Measurements from ENCODE around the gene ABCC6.
"Not testable (repeated sequence)": the region's sequence is repeated elsewhere in the genome, so short reads cannot be mapped to it uniquely, and the experiment has no call there.

ABCC6 gene

DNA sequence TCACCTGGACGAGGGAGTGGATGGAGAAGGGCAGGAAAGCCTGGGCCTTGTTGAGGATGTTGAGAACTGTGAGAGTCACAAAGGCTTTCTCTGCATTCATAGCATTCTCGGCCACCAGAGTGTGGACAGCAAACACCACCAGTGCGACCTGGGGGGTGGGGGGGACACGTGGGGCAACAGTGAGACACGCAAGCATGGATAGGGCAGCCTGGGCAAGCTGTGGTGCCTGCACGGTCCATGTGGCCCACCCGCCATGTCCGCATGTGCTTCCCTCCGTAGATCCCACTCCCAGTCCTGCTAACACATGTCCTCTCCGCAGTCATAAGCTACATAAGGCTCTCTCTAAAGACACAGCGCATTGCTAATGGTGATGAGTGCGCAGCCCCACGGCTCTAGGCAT lies 34.5 kb downstream of the ABCC6 start:
- no peak for FAIRE-seq

DNA sequence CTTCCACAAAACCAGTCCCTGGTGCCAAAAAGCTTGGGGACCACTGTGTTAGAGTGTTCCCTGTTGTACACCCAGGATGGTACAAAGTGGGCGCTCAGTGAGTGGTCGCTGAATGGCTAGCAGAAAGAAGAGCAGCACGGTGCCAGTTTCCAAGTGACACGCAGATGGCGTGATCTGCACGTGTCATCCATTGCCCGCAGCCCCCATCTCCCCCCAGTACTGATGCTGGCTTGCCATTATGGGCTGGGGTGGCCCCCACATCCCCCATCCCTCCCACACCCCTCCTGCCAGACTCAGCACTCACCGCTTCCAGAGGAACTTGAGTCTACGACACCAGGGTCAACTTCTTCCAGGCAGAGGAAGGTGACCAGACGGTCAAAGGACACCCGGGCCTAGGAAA lies 36.5 kb downstream of the ABCC6 start:
- no peak for FAIRE-seq

DNA sequence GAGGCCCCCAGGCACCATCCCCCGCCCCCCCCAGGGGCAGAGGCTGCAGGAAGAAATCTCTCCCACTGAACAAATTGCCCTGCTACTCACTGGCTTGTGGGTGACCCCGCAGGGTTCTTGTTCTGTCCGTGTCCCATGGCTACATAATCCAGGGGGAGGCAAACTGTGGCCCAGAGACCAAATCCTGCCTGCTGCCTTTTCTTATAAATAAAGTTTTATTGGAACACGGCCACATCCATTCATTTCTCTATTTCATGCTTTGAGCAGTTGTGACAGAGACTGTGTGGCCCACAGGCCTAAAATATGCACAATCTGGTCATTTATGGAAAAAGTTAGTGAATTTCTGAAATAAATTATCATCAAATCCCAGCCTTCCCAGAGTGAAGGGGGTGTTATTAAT lies 38.2 kb downstream of the ABCC6 start:
- no peak for FAIRE-seq

DNA sequence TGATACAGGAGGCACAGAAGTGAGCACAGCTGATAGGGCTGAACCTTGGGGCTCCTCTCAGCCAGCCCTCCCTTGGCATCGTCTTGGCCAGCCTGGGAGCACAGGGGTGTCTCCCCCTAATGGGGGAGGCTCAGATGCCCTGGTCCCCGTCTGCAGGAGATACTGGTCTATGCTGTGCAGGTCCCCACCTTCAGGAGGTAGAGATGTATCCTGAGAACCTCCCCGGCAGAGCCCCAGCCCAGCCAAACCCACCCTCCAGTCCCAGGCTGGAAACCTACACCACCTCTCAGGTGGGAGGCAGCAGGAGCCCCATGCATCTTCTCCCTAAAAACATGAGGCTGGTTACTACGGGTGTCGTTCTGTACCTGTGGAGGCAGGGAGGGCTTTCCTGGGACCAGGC lies 38.7 kb downstream of the ABCC6 start:
- no peak for FAIRE-seq

DNA sequence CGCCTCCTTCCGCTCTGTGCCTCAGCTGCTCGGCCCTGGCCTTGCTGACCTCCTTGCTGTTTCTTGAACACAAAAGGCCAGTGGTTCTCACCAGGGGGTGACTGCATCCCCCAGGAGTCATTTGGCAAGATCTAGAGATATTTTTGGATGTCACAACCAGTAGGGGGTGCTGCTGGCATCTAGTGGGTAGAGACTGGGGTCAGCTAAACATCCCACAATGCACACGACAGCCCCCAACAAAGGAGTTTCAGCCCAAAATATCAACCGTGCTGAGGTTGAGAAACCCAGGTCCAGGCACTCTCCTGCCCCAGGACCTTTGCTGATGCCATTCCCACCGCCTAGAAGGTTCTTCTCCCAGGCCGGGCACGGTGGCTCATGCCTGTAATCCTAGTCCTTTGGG lies 39.7 kb downstream of the ABCC6 start:
- FAIRE-seq = no peak

DNA sequence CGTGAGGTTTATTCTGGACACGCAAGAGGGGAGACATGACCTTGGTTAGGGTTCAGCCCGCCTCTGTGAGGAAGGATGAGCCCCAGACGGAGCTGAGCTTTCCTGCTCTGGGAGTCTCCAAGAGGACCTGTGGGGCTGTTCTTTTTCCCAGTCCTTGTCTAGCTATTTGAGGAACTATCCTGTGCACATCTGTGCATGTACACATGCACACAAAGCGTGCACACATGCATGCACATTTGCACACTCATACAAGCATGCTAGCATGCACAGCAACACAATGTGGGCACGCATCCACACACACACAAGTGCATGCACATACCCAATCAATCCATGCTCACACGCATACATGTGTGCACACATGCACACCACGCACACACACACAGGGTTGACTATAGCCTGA lies 40.4 kb downstream of the ABCC6 start:
- FAIRE-seq = no peak

DNA sequence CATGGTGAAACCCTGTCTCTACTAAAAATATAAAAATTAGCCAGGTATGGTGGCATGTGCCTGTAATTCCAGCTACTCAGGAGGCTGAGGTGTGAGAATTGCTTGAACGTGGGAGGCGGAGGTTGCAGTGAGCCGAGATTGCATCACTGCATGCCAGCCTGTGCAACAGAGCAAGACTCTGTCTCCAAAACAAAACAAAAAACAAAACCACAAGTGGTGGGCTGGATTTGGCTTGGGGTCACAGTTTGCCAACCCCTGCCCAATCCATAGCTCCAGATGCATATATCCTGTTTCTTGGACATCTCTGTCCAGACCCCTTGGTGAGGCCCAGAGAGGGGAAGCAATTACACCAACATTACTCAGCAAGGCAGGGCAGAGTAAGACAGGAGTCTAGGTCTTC lies 41.5 kb downstream of the ABCC6 start:
- FAIRE-seq = not testable (repeated sequence)

DNA sequence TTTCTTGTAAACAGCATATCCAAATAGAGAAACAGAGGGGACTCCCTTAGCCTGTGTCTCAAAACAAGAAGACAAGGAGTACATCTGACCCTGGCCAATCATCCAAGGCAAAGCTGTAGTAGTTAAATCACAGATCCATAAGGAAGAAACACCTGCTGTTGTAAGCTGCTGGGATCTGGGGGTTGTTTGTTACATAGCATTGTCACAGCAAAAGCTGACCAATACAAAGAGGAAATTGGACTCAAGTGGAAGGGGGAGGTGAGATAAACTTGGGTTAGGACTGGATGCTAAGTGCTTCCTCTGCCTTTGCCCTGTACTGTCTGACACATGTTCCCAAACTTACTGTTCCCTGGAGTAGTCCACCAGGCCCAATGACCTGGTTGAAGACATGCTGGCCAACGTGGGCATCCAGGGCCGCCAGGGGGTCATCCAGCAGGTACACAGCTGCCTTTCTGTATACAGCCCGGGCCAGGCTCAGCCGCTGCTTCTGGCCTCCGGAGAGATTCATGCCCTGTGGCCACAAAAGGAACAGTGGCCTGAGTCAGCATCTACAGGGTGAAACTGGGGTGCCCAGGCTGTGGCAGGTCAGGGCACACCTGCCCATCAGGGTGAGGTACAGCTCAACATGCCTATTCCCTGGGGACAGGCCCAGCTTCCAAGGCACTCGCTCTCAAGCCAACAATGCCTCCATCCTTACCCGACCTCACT lies 44.7 kb downstream of the ABCC6 start:
- FAIRE-seq = no peak

DNA sequence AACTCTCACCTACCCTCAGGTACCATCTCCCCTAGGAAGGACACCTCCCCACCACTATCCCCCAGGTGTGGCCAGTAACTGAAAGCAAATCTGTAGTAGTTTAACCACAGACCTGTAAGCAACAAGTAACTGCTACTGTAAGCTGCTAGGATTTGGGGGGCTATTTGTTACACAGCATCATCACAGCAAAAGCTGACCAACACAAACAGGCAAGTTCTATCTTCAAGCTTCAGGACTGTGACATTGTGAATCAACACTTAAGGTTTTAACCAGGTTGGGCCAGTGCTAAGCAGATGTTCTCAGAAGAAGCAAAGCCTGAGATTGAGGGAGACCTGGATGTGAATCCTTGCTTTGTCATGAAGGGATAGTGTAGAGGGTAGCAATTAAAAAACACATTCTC lies 47.0 kb downstream of the ABCC6 start:
- no peak for FAIRE-seq

DNA sequence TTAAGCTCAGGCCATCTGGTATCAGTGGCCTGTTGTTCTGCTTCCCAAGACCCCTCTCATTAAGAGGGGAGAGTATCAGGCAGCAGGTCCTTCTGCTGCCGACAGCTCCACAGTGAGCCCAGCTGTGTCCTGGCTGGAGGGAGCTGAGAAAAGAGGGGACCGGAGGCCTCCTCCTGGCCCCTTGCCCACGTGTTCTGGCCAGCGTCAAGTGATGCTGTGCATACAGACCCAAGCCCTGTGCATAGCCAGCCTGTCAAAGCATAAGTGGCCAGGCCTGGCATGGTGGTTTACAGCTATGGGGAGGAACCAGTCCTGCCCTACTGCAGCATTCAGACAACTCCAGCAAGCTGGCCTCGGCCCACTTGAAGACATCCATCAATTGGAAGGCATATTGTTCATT lies 48.0 kb downstream of the ABCC6 start:
- no peak for FAIRE-seq

DNA sequence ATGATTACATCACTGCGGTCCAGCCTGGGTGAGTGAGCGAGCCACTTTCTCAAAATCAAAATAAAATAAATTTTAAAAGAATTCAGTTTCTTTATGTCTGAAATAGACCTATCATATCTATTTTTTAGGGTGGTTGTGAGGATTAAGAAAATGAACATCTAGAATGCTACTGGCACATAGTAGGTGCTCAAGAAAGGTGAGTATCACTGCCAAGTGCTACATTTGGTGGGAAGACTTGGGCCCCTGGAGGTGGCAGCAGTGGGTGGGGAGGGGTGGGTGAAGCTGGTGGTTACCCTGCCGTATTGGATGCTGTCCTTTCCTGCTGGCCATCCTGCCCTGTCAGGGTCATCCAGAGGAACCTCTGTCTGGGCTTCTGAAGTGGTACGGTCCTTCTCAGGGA lies 50.3 kb downstream of the ABCC6 start:
- FAIRE-seq = no peak

DNA sequence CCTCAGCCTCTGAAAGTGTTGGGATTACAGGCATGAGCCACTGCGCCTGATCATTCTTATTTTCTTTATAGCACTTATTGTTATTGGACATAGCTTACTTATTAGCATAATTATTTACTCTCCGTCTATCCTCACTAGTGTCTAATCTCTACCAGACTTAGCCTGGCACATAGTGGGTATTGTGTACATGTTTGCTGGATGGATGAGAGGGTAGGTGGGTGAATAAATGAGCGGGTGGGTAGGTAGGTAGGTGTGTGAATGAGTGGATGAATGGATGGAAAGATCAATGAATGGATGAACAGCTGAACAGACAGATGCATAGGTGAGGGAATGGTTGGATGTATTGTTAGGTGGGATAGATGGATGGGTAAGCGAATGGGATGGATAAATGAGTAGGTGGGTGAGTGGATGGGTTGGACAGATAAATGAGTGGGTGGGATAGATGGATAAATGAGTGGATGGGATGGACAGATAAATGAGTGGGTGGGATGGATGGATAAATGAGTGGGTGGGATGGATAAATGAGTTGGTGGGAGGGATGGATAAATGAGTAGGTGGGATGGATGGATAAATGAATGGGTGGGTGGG lies 51.9 kb downstream of the ABCC6 start:
- no peak for FAIRE-seq

DNA sequence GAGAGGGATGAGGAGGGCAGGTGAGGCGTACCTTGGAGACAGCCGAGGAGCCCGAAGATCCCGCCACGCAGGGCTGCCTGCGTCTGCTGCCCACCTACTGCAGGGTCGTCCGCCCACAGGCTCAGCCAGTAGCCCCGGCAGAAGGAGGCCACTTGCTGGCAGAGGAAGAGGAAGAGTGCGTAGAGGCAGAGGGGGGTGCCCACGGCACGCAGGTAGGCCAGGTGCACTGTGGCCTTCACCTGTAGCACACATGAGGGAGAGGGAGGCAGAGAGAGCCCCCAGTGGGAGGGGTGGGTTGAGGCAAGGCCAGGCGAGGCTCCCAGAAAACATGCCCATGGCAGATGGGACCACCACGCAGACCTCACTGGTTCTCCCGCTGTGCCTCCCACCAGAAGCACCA lies 53.7 kb downstream of the ABCC6 start:
- no peak for FAIRE-seq

DNA sequence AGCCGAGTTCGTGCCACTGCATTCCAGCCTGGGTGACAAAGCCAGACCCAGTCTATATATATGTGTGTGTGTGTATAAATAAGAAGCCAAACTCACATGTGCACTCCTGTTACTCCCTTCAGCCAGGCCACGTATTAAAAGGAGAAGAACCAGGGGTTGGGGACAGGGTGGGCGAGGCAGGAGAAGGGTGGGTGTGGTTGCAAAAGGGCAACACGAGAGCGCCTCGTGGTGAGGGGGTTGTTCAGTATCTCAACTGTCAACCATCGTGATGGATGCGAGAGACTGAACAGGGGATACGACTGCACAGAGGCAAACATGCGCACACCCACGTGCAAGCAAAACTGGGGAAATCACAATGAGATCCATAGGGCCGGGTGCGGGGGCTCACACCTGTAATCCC lies 54.9 kb downstream of the ABCC6 start:
- no peak for FAIRE-seq

DNA sequence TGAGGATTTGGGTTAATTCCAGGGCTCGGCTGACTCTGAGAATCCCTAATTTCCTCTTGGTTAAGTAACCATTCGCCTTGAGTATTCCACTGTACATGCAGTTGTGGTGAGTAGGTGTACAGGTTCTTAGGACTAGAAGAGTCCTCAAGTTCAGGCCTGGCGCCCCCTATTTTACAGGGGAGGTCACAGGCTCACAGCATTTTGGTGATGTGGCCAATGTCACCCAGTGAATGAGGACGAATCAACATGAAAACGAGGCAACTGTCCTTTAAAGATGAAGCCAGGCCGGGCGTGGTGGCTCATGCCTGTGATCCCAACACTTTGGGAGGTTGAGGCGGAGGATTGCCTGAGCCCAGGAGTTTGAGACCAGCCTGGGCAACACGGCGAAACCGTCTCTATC lies 55.4 kb downstream of the ABCC6 start:
- no peak for FAIRE-seq

DNA sequence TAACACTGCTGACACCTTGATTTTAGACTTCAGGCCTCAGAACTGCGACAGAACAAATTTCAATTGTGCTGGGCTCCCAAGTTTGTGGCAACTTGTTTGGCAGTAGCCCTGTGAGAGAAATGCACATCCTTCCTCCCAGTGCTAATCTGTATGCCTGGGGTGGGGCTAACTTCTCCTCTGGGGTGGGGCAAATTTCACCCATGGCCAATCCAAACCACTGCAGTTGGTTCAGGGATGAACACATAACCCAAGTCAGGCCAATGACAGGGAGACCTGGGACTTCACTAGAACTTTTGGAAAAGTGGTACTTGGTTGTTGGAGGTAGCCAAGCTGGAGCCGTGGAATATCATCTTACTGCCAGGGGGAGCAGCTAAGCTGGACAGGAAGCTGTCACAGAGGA lies 56.3 kb downstream of the ABCC6 start:
- FAIRE-seq = no peak

DNA sequence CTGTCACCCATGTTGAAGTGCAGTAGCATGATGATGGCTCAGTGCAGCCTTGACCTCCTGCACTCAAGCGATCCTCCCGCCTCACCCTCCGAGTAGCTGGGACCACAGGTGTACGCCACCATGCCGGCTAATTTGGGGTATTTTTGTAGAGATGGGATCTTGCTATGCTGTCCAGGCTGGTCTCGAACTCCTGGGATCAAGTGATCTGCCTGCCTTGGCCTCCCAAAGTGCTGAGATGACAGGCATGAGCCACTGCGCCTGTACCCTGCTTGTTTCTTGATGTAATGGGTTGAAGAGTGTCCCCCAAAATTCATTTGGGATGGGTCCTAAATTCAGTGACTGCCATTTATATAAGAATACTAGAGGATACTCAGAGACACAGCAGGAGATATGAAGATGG lies 57.2 kb downstream of the ABCC6 start:
- FAIRE-seq = no peak

DNA sequence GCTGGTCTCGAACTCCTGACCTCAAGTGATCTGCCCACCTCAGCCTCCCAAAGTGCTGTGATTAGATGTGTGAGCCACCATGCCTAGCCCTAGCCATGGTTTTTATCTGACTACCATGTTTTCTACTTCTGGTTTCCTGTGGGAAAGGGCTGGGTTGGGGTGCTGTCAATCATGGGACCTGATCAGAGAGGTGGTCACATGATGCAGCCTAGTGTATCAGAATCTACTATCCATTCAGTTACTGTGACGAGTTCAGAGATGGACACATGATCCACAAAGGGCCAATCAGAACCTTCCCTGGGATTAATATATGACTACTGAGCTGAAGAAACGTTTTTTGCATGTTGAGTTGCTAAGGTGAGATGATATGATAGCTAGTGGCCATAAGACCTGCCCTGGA lies 59.1 kb downstream of the ABCC6 start:
- FAIRE-seq = no peak

DNA sequence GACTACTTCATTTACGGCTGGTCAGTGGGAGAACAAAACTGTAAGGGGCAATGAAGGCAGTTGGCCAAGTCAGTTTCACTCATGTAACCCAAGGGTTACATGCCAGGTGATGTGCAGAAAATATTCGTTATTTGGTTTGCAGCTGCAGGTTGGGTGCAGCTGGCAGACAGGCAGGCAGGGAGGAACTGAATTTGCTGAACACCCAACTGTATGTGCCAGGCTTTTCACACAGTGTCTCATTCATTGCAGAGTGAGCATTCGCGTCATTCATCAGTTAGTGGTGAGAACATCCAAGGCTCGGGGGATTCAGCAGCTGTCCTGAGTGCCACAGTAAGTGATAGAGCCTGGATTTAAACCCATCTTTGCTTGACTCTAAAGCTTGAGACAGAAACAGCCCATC lies 59.7 kb downstream of the ABCC6 start:
- FAIRE-seq = no peak

DNA sequence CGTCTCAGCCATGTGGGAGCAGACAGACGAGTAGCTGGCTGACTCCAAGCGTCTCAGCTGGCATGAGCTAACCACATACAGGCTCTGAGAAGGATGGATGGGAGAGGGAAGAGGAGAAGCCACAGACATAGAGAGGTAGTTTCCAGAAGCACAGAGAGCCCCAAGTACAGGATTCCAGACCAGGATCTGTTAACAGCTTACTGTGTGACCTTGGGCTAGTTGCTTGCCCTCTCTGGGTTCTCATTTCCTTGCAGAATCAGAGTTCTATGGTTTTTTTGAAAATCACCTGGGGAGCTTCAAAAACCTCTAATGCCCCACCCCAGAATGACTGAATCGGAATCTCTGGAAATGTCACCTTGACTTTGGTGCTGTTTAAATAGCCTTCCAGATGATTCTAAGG lies 60.2 kb downstream of the ABCC6 start:
- FAIRE-seq = no peak

DNA sequence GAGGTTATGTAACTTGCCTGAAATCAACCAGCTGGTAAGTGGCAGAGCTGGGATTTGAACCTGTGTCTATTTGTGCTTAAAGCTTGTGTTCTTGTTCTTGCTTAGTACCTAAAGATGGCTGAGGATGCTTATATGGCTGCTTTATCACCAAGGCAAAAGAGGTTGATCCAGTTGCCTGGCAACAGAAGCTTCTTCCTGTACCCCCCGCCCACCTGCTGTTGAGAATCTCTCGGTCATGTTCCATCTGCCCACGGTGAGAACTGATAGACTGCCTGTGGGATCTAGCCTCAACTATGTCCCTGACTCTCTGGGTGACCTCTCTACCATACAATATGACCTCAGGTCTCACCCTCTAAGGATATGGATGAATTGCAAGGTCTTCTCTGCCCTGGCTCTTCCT lies 60.7 kb downstream of the ABCC6 start:
- FAIRE-seq = no peak

DNA sequence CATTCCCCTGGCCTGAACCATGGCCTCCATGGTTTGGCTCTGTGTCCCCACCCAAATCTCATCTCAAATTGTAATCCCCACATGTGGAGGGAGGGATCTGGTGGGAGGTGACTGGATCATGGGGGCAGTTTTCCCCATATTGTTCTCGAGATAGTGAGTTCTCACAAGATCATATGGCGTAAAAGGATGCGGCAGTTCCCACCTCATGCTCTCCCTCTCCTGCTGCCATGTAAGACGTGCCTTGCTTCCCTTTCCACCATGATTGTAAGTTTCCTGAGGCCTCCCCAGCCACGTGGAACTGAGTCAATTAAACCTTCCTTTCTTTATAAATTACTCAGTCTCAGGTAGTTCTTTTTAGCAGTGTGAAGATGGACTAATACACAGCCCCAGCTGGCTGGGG lies 61.5 kb downstream of the ABCC6 start:
- not testable (repeated sequence) for FAIRE-seq

DNA sequence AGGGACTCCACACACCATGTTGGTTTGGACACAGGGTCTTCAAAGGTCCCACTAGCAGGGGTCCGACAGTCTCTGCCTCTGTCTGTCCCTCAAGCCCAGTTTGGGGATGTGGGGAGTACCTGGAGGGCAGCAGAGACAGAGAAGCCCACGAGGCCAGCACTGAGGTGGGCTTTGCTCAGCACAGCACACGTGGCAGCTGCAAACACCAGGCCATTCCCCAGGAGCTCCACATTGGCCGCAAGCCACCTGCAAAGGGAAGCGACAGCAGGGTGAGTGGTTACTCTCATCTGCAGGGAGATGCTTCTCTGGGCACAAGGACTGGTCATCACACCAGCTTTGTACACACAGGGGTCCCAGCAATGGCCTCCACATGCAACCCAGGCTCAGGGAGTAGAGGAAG lies 62.0 kb downstream of the ABCC6 start:
- no peak for FAIRE-seq

DNA sequence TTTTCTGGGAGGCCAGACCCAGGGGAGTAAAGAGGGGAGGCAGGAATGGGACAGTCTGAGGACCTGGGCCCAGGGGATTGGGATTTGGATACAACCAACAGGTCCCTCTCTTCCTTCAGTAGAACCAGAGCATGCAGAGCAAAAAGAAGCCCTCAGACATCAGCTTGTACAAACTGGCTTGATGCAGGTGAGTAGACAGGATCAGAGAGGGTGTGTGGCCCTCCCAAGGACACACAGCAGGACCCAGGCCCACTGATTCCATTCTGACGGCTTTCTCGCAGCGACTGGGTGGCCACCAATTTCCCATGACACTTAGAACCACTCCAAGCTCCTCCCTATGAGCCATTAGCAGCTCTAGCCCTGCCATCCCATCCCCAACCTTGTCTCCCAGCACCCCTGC lies 63.6 kb downstream of the ABCC6 start:
- no peak for FAIRE-seq

DNA sequence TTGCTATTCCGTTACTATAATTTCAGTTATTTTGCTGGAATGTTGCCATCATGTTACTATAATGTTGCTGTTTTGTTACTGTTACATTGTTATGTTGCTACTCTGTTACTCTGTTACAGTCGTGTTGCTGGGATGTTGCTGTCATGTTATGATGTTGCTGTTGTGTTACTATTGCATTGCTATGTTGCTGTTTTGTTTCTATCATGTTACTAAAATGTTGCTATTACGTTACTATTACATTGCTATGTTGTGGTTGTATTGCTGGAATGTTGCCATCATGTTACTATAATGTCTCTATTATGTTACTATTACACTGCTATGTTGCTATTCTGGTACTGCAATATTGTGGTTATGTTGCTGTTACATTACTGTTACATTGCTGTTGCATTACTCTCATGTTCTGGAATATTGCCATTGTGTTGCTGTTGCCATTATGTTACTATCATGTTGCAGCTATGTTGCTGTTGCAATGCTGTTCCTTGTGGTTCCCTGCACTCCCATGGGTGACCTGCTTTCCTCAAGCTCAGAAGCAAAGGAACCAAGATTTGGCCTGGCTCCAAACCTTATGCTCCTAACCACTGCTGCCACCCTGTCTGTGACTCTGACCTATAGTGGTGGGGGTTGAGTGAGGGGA lies 64.4 kb downstream of the ABCC6 start:
- no peak for FAIRE-seq

All from islet of Langerhans (tissue), 1 donor.